CD8-positive, alpha-beta memory T cell (primary cell): Measurements from ENCODE around the gene KIAA0513. TPM values are rescaled to one million over a fixed set of nuclear protein-coding genes. Genes with fewer than 3 reads are reported as not detected.
A peak's percentile ranks its signal among the peaks of the same experiment; 100 is the strongest.
"Not testable (repeated sequence)": the region's sequence is repeated elsewhere in the genome, so short reads cannot be mapped to it uniquely, and the experiment has no call there.

Experiments
- CTCF ChIA-PET: fragments of 350-600 bp; sonication (Branson Sonifier 250); formaldehyde crosslinking; loops from one replicate; lab custom pipeline; 2021; ENCODE audit warnings: antibody characterized with exemption; lab: Charles Lee
- POLR2A ChIA-PET: fragments of 350-600 bp; sonication (Branson Sonifier 250); formaldehyde crosslinking; loops from one replicate; lab custom pipeline; 2021; ENCODE audit warnings: antibody characterized with exemption; lab: Charles Lee
- DNase-seq, 5 donors: peaks; one replicate each; pipeline versions ENCODE4 v3.0.0 to v3.0.0-alpha.2; 2020 to 2022; ENCODE audit warnings: mixed read lengths in 1 of 5
- H3K27ac ChIP-seq: one replicate; pipeline ENCODE4 v1.7.0; 2013; ENCODE audit warnings: low read depth, mild to moderate bottlenecking, low read length, moderate library complexity
- H3K27me3 ChIP-seq: 2 replicates; pipeline ENCODE4 v1.7.0; 2013; ENCODE audit warnings: low read length, mild to moderate bottlenecking; ENCODE audit not compliant: insufficient read depth, poor library complexity, severe bottlenecking
- H3K36me3 ChIP-seq: 2 replicates; pipeline ENCODE4 v1.7.0; 2013; ENCODE audit warnings: mild to moderate bottlenecking, low read length, moderate library complexity; ENCODE audit not compliant: insufficient read depth
- H3K4me1 ChIP-seq: 2 replicates; pipeline ENCODE4 v1.7.0; 2013; ENCODE audit warnings: mild to moderate bottlenecking, low read length, moderate library complexity; ENCODE audit not compliant: insufficient read depth
- H3K4me3 ChIP-seq: 2 replicates; pipeline ENCODE4 v1.7.0; 2013; ENCODE audit warnings: mild to moderate bottlenecking, low read length
- H3K9me3 ChIP-seq: 2 replicates; pipeline ENCODE4 v1.7.0; 2013; ENCODE audit warnings: mild to moderate bottlenecking, low read length
- H3K27ac Mint-ChIP-seq, 8 donors: one replicate each; pipeline ENCODE4 v1.8.0; 2020 to 2021; ENCODE audit warnings: mixed read lengths in 8 of 8, mild to moderate bottlenecking in 6 of 8, inconsistent platforms in 3 of 8, moderate library complexity in 3 of 8
- H3K27me3 Mint-ChIP-seq, 2 donors: one replicate each; pipeline ENCODE4 v1.8.0; 2020 to 2021; ENCODE audit warnings: mixed read lengths in 2 of 2, mild to moderate bottlenecking in 1 of 2, moderate library complexity in 1 of 2
- H3K36me3 Mint-ChIP-seq, 3 donors: one replicate each; pipeline ENCODE4 v1.8.0; 2020 to 2021; ENCODE audit warnings: mixed read lengths in 3 of 3, inconsistent platforms in 1 of 3, mild to moderate bottlenecking in 1 of 3
- H3K4me1 Mint-ChIP-seq, 3 donors: one replicate each; pipeline ENCODE4 v1.8.0; 2020 to 2021; ENCODE audit warnings: mixed read lengths in 3 of 3, inconsistent platforms in 1 of 3, mild to moderate bottlenecking in 1 of 3
- H3K4me3 Mint-ChIP-seq, 7 donors: one replicate each; pipeline ENCODE4 v1.8.0; 2020 to 2021; ENCODE audit warnings: mixed read lengths in 7 of 7, mild to moderate bottlenecking in 6 of 7, moderate library complexity in 4 of 7, inconsistent platforms in 2 of 7
- H3K9me3 Mint-ChIP-seq, 5 donors: one replicate each; pipeline ENCODE4 v1.8.0; 2020 to 2022; ENCODE audit warnings: mixed read lengths in 5 of 5, mild to moderate bottlenecking in 3 of 5, moderate library complexity in 2 of 5, inconsistent platforms in 1 of 5
- polyA plus RNA-seq: library from polyadenylated mRNA; unstranded; fragments of 300-500 nt; fragmentation: Illumina TruSeq; gene quantifications from one replicate; pipeline ENCODE4 v1.2.3, GENCODE V29; 2021
- total RNA-seq, 2 experiments: library from RNA; stranded (reverse); gene quantifications; one replicate each; pipeline ENCODE4 v1.2.3, GENCODE V29; 2021

KIAA0513 gene
- total and polyA plus RNA-seq, 3 experiments from 2014 or later: 7.2 to 13.5 (median 13.2) TPM

GRCh38 chr16:85049706-85050305, 22.2 kb downstream of the KIAA0513 start:
- Mint-ChIP-seq H3K27me3 (no peaks in the 10 kb centered on the region), H3K9me3 (no peaks in the 10 kb centered on the region), H3K4me3 (no peak overlapping the region), H3K27ac (peak overlapping the region in 1 of 8 donors; percentile 56), H3K36me3 (peaks cover 0 to 9% (median 8%) of the 10 kb centered on the region in 3 donors), H3K4me1 (peaks cover 10 to 27% (median 24%) of the 10 kb centered on the region in 3 donors)
- Histone ChIP-seq H3K36me3 (no peaks in the 10 kb centered on the region), H3K9me3 (no peaks in the 10 kb centered on the region), H3K27me3 (no peaks in the 10 kb centered on the region), H3K4me1 (peaks cover 9% of the 10 kb centered on the region), H3K27ac (peak overlapping the region; percentile 16), H3K4me3 (no peak overlapping the region)
- POLR2A ChIA-PET: no interaction called here
- no peak for DNase-seq
- CTCF ChIA-PET: no interaction called here

GRCh38 chr16:85051067-85051581, 23.5 kb downstream of the KIAA0513 start:
- no peak for DNase-seq
- H3K4me3 ChIP-seq: no peak overlapping the region
- Mint-ChIP-seq H3K27ac (peak overlapping the region in 2 of 8 donors; percentile 1 to 15), H3K27me3 (no peaks in the 10 kb centered on the region), H3K4me3 (no peak overlapping the region), H3K36me3 (peaks cover 0 to 9% (median 4%) of the 10 kb centered on the region in 3 donors), H3K4me1 (peaks cover 20 to 37% (median 34%) of the 10 kb centered on the region in 3 donors), H3K9me3 (no peaks in the 10 kb centered on the region)
- H3K4me1 ChIP-seq: peaks cover 19% of the 10 kb centered on the region
- H3K36me3 ChIP-seq: no peaks in the 10 kb centered on the region
- H3K27me3 ChIP-seq: no peaks in the 10 kb centered on the region
- H3K27ac ChIP-seq: peak overlapping the region; percentile 84
- POLR2A ChIA-PET: no interaction called here
- CTCF ChIA-PET: no interaction called here
- no peaks in the 10 kb centered on the region for H3K9me3 ChIP-seq

GRCh38 chr16:85051683-85052082, 24.1 kb downstream of the KIAA0513 start:
- Mint-ChIP-seq H3K36me3 (peaks cover 0 to 5% (median 1%) of the 10 kb centered on the region in 3 donors), H3K27ac (peak overlapping the region in 1 of 8 donors; percentile 19), H3K4me1 (peaks cover 24 to 37% (median 34%) of the 10 kb centered on the region in 3 donors), H3K9me3 (no peaks in the 10 kb centered on the region), H3K27me3 (no peaks in the 10 kb centered on the region), H3K4me3 (no peak overlapping the region)
- H3K27ac ChIP-seq: peak overlapping the region; percentile 84
- CTCF ChIA-PET: no interaction called here
- H3K36me3 ChIP-seq: no peaks in the 10 kb centered on the region
- POLR2A ChIA-PET: no interaction called here
- no peaks in the 10 kb centered on the region for H3K9me3 ChIP-seq
- no peak overlapping the region for H3K4me3 ChIP-seq
- peaks cover 24% of the 10 kb centered on the region for H3K4me1 ChIP-seq
- no peaks in the 10 kb centered on the region for H3K27me3 ChIP-seq
- DNase-seq: no peak

GRCh38 chr16:85052536-85052935, 24.9 kb downstream of the KIAA0513 start:
- Histone ChIP-seq H3K9me3 (no peaks in the 10 kb centered on the region), H3K4me1 (peaks cover 31% of the 10 kb centered on the region), H3K36me3 (no peaks in the 10 kb centered on the region), H3K27me3 (no peaks in the 10 kb centered on the region), H3K27ac (no peak overlapping the region), H3K4me3 (no peak overlapping the region)
- peaks cover 32 to 41% (median 38%) of the 10 kb centered on the region in 3 donors for H3K4me1 Mint-ChIP-seq
- H3K4me3 Mint-ChIP-seq: no peak overlapping the region
- POLR2A ChIA-PET: no interaction called here
- no peak for DNase-seq
- peaks cover 0 to 4% (median 1%) of the 10 kb centered on the region in 3 donors for H3K36me3 Mint-ChIP-seq
- CTCF ChIA-PET: no interaction called here
- H3K27me3 Mint-ChIP-seq: no peaks in the 10 kb centered on the region
- H3K9me3 Mint-ChIP-seq: no peaks in the 10 kb centered on the region
- H3K27ac Mint-ChIP-seq: peak overlapping the region in 1 of 8 donors; percentile 22

GRCh38 chr16:85054321-85054720, 26.7 kb downstream of the KIAA0513 start:
- not testable (repeated sequence) for H3K36me3 ChIP-seq, H3K4me3 Mint-ChIP-seq, H3K9me3 ChIP-seq, H3K27me3 Mint-ChIP-seq, H3K4me3 ChIP-seq, H3K27ac ChIP-seq, H3K36me3 Mint-ChIP-seq, H3K9me3 Mint-ChIP-seq, DNase-seq, H3K27me3 ChIP-seq
- peaks cover 38 to 51% (median 41%) of the 10 kb centered on the region in 3 donors for H3K4me1 Mint-ChIP-seq
- ChIA-PET POLR2A (interaction anchor here (0.6 to 1.9 kb wide), 2 partner anchors 26 to 44 kb away, joined by 3 to 10 read pairs; partner anchors contain the start of gene KIAA0513), CTCF (interaction anchor here (1.9 to 4.0 kb wide), 3 partner anchors 26 to 33 kb away, joined by 8 to 22 read pairs (median 9); partner anchors contain the start of gene KIAA0513)
- H3K4me1 ChIP-seq: peaks cover 39% of the 10 kb centered on the region
- peak overlapping the region in 5 of 8 donors; percentile 74 to 97 (median 87) for H3K27ac Mint-ChIP-seq

- Mint-ChIP-seq H3K4me3 (peak overlapping the region; percentile 33 to 73 (median 67)), H3K27ac (peak overlapping the region; percentile 48 to 97 (median 86)), H3K36me3 (peaks cover 0 to 1% (median 0%) of the 10 kb centered on the region in 3 donors), H3K4me1 (peaks cover 37 to 51% (median 41%) of the 10 kb centered on the region in 3 donors), H3K9me3 (no peaks in the 10 kb centered on the region), H3K27me3 (no peaks in the 10 kb centered on the region)
- Histone ChIP-seq H3K9me3 (no peaks in the 10 kb centered on the region), H3K27me3 (no peaks in the 10 kb centered on the region), H3K4me3 (peak overlapping the region; percentile 50), H3K4me1 (peaks cover 39% of the 10 kb centered on the region), H3K27ac (peak overlapping the region; percentile 62), H3K36me3 (no peaks in the 10 kb centered on the region)
- CTCF ChIA-PET: interaction anchor here (0.9 to 4.0 kb wide), 8 partner anchors 8 to 84 kb away, joined by 3 to 22 read pairs (median 6); partner anchors contain the start of gene KIAA0513
- DNase-seq: peak in 1 of 5 donors; percentile 25
- POLR2A ChIA-PET: interaction anchor here (0.7 to 1.9 kb wide), 4 partner anchors 24 to 43 kb away, joined by 3 to 10 read pairs (median 5); partner anchors contain the start of genes KIAA0513 and ZDHHC7
Measured at GRCh38 chr16:85054948-85055492, 27.4 kb downstream of the KIAA0513 start.

- POLR2A ChIA-PET: interaction anchor here (0.6 to 1.9 kb wide), 8 partner anchors 12 to 83 kb away, joined by 3 to 10 read pairs (median 4); partner anchors contain the start of genes KIAA0513 and ZDHHC7
- peaks cover 37 to 51% (median 41%) of the 10 kb centered on the region in 3 donors for H3K4me1 Mint-ChIP-seq
Measured at GRCh38 chr16:85055493-85056210, 28.1 kb downstream of the KIAA0513 start.

More at GRCh38 chr16:85055493-85056210, 28.1 kb downstream of the KIAA0513 start:
- H3K36me3 Mint-ChIP-seq: peaks cover 0 to 1% (median 0%) of the 10 kb centered on the region in 3 donors
- H3K36me3 ChIP-seq: no peaks in the 10 kb centered on the region
- H3K27me3 Mint-ChIP-seq: no peaks in the 10 kb centered on the region
- peak overlapping the region; percentile 50 for H3K4me3 ChIP-seq
- no peaks in the 10 kb centered on the region for H3K27me3 ChIP-seq
- H3K27ac Mint-ChIP-seq: peak overlapping the region; percentile 81 to 97 (median 86)
- H3K4me3 Mint-ChIP-seq: peak overlapping the region; percentile 33 to 73 (median 67)
- H3K27ac ChIP-seq: peak overlapping the region; percentile 62
- peak; percentile 67 to 91 (median 74) for DNase-seq
- CTCF ChIA-PET: interaction anchor here (0.9 to 4.0 kb wide), 10 partner anchors 9 to 85 kb away, joined by 3 to 22 read pairs (median 5); partner anchors contain the start of gene KIAA0513
- no peaks in the 10 kb centered on the region for H3K9me3 ChIP-seq
- H3K9me3 Mint-ChIP-seq: no peaks in the 10 kb centered on the region
- peaks cover 39% of the 10 kb centered on the region for H3K4me1 ChIP-seq
